ENCODE data around the gene SLCO1A2.

The SLCO1A2 gene

GRCh38 chr12:21324551-21324950, 10.2 kb downstream of the SLCO1A2 start:
- TF ChIP-seq ZFX (IDR thresholded peaks at IDR 0.05), result no peak
- TF ChIP-seq CTCF (conservative IDR thresholded peaks at IDR 0.05), result no peak
- H3K27ac ChIP-seq, result no peak overlapping the region

GRCh38 chr12:21323736-21324135, 11.0 kb downstream of the SLCO1A2 start:
- H3K27ac ChIP-seq, result no peak overlapping the region
- no peak for TF ChIP-seq ZFX (IDR thresholded peaks at IDR 0.05)
- TF ChIP-seq CTCF (conservative IDR thresholded peaks at IDR 0.05), result no peak

- no peak overlapping the region for H3K27ac ChIP-seq
- no peak; the same call in 1 of the 2 replicates for TF ChIP-seq CTCF (conservative IDR thresholded peaks at IDR 0.05)
Measured at GRCh38 chr12:21308785-21309184, 25.9 kb downstream of the SLCO1A2 start.

- no peak overlapping the region for H3K27ac ChIP-seq
- TF ChIP-seq ZFX (IDR thresholded peaks at IDR 0.05) (no peak), CTCF (conservative IDR thresholded peaks at IDR 0.05) (no peak)
Measured at GRCh38 chr12:21305661-21306060, 29.1 kb downstream of the SLCO1A2 start.

- TF ChIP-seq ZFX (IDR thresholded peaks at IDR 0.05), result no peak
- no peak for TF ChIP-seq CTCF (conservative IDR thresholded peaks at IDR 0.05)
- no peak overlapping the region for H3K27ac ChIP-seq
Measured at GRCh38 chr12:21300632-21301031, 34.1 kb downstream of the SLCO1A2 start.

GRCh38 chr12:21296751-21297406, 37.8 kb downstream of the SLCO1A2 start:
- no peak overlapping the region for H3K27ac ChIP-seq
- TF ChIP-seq CTCF (conservative IDR thresholded peaks at IDR 0.05) (peak; percentile 86), ZFX (IDR thresholded peaks at IDR 0.05) (no peak)

- no peak for TF ChIP-seq ZFX (IDR thresholded peaks at IDR 0.05)
- H3K27ac ChIP-seq, result no peak overlapping the region
Measured at GRCh38 chr12:21296348-21296747, 38.4 kb downstream of the SLCO1A2 start.

- TF ChIP-seq ZFX (IDR thresholded peaks at IDR 0.05) (no peak), CTCF (conservative IDR thresholded peaks at IDR 0.05) (no peak)
- H3K27ac ChIP-seq, result no peak overlapping the region
Measured at GRCh38 chr12:21294176-21294575, 40.5 kb downstream of the SLCO1A2 start.
